Erythroblast (primary cell): ENCODE results near the gene DNASE1L2.

Source experiments
- GATA1 ChIP-seq: IDR thresholded peaks from 2 replicates; pipeline ENCODE4 v1.6.1; 2011; ENCODE audit warnings: low read depth, mild to moderate bottlenecking, control low read depth, low read length, moderate library complexity
- POLR2A ChIP-seq: IDR thresholded peaks from 2 replicates; pipeline ENCODE4 v1.6.1; 2011; ENCODE audit warnings: mild to moderate bottlenecking, low read length

- no peak for TF ChIP-seq POLR2A
- TF ChIP-seq GATA1: no peak
Measured at GRCh38 chr16:2242598-2242997, 6.4 kb downstream of the DNASE1L2 start.
